ENCODE data around the gene B4GAT1. TPM values are rescaled to one million over a fixed set of nuclear protein-coding genes. Genes with fewer than 3 reads are reported as not detected.

The B4GAT1 gene
- total and polyA plus RNA-seq, 9 of the 15 experiments (the other 6 are each of a cell fraction or from before 2014, with no cell fraction given): 0.86 to 9.5 (median 3.8) TPM

DNA sequence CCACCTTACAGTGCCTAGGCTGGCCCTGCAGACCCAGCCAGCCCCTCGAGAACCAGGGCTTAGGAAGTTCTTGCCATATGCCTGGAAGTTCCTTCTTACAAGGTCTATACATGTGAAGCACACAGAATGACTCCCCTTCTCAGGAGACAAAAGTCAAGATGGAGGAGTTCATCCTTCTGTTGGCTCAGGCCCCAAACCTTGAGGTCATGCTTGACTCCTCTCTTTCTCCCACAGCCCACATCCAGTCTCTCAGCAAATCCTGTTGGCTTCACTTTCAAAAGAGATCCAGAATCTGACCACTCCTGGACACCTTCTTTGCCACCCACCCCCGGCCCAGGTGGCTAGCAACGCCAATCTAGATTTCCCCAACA, 28.8 kb downstream of the B4GAT1 start (continued):
- TF ChIP-seq ZNF668 (CRISPR knock-in tag; IDR thresholded peaks at IDR 0.05) (no peak), CBFA2T3 (IDR thresholded peaks at IDR 0.05) (no peak), FOXO4 (CRISPR knock-in tag; IDR thresholded peaks at IDR 0.05) (no peak), RNF2 (IDR thresholded peaks at IDR 0.05) (no peak), ZEB2 (IDR thresholded peaks at IDR 0.05) (no peak), ZNF696 (CRISPR knock-in tag; conservative IDR thresholded peaks at IDR 0.05) (no peak), GABPB2 (CRISPR knock-in tag; conservative IDR thresholded peaks at IDR 0.05) (no peak), ARID3A (IDR thresholded peaks at IDR 0.05; ENCODE audit: borderline replicate concordance, low read depth, low read length) (no peak), MXD1 (CRISPR knock-in tag; IDR thresholded peaks at IDR 0.05; ENCODE audit: borderline replicate concordance, poor library complexity, severe bottlenecking) (no peak), ZMIZ1 (IDR thresholded peaks at IDR 0.05; ENCODE audit: low read depth in 2 of 2, low read length in 2 of 2) (no peak), ZNF695 (CRISPR knock-in tag; IDR thresholded peaks at IDR 0.05) (no peak)
